T1000 (cell line): ENCODE results near the gene C20orf141.
"Not testable (repeated sequence)": the region's sequence is repeated elsewhere in the genome, so short reads cannot be mapped to it uniquely, and the experiment has no call there.

ENCODE experiments used
- DNase-seq: peaks from one replicate; lab custom pipeline; 2025; ENCODE audit warnings: mixed read lengths; lab: John Stamatoyannopoulos, UW

Gene C20orf141

DNA sequence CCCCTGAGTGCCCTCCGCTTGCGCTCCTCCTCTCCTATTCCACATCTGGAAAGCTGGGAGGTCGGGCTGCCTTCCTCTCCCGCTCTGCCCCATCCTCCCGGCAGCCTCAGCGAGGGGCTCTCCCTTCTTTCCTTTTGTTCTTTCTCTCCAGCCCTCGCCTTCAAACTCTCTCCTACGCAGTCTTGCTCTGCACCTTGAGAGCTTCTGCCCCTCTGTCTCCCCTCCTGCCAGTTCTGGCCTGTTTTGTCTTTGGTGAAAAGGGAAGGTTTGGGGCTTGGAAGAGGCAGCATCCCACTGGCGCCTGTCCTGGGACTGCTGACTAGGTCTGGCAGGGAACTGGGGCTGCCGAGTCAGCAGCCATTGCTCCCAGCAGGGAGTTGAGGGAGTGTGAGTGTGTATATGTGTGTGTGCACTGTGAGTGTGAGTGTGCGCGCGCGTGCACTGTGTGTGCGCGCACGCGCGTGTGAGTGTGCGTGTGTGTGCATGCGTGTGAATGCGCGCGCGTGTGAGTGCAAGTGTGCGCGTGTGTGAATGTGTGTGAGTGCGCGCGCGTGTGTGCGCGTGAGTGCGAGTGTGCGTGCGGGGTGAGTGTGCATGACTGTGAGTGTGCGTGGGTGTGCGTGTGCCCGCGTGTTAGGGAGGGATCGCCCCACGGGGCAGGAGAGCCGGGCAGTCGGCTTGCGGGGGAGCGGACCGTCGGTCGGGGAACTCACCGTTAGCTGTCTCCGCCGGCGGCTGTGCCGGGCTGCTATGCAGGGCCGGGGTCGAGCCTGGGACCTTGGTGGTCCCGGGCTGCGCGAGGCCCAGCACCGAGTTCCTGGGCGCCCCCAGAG is 14.9 kb upstream of the C20orf141 start:
- DNase-seq = no peak

DNA sequence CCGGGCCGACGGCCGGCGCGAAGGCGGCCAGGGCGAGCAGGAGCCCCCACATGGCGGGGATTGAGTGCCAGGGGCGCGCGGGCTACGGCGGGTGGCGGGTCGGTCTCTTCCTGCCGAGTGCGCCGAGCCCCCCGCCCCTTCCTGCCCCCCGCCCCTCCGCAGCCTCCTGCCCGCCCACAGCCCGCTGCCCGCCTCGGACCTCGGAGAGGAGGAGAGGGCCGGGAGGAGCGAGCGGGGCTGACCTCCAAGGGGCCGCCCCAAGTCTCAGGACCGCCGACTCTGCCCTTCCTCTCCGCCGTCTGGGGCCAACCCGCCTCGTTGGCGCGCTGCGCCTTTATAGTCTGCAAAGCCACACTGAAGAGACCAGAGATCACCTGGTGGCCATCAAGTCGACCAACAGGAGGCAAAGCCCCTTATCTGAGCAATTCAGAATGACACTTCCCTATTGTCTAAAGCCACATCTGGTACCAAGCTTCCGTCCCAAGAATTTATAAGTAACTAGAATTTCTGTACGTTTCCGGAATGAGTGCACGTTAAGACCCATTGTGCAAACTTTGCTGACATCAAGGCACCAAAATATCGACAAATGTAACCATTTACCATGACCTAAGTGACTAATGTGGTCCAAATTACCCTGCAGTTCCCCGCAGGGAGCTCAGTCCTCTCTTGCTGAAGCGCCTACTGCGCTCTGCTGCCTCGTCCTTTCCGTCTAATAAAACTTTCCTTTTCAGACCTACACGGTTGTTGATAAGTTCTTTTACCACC is 14.1 kb upstream of the C20orf141 start, which contains the start of gene CPXM1:
Gene CPXM1 (minus strand): TSS at position 107 of the 765 bp plus-strand sequence. CDS start 55 bp downstream, at position 52.
- DNase-seq = no peak

DNA sequence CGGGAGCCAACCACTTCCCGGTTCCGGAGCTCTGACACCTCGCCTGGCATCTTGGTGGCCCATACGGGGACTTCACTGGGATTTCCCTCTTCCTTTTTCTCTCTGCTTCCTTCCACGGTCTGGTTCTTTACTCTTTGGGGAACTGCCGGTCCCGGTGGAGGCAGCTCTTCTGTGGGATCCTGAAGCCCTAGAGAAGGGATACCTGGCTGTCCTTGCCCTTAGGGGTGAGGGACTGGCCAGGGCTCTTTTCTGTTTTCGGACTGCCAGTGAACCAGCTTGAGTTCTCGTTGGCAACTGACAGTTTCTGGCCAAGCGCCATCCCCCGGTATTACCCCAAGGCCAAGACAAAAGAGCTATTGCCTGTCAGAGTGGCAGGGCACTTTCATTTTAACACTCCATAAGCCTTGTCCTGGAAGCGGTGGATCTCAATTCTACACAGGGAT is 13.5 kb upstream of the C20orf141 start:
- no peak for DNase-seq

DNA sequence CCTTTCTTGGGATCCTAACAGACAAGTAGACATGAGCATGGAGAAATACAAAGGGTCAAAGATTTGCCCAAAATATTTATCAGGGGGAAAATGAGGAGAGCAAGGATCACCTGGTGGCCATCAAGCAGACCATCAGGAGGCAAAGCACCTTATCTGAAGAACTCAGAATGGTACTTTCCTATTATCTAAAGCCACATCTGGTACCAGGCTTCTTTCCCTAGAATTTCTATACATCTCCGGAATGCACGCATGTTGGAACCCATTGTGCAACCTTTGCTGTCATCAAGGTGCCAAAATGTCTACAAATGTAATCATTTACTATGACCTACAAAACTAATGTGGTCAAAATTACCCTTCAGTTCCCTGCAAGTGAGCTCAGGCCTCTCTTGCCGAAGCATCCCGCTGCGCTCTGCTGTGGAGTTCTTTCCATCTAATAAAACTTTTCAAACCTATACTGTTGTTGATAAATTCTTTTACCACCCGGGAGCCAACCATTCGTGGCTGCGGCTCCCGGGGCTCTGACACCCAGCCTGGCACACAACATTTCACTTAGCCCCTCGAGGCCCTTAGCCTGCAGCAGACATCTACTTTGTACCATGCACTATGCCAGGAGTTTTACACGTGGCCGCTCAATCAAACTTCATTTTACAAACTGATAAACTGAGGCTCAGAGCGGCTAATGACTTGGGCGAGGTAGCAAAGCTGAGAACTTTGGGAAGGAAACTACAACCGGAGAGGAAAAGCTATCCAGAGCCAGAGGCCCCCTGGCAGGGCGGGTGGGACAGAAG is 10.6 kb upstream of the C20orf141 start:
- DNase-seq = no peak

DNA sequence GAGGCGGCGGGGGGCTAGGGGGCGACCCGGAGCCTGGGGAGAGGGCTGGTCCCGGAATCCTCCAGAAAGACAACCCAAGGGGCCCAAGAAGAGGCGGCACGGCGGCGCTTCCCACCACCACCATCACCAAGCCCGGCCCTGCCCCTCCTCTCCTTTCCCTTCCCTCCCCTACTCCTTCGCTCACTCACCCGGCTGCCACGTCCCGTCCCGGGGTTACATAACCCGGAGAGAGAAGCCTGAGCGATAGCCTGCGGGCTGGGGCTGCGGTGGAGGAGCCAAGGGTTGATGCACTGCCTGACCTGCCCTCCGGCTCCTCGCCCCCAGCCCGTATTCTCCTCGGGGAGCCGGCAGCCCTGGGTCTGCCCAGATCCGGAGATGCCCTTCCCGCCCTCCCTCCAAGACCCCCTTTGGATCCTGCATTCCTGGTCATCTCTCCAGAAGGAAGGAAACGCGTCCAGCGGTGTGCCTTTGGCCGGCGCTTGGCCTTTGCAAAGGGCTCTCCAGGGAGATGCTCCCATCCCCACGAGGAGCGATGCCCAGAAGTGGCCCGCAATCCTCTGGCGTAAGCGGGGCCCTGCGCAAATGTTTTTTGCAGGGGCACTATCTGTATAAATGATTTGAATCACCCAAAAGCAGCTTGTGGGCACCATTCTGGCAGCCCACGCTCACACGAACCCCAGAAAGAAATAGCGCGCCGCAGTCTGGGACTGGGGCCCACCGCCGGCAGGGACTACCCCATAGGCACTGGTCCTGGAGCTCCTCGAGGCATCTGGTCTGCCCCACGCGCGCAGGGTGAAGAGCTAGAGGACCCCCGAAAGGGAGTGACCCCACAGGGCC is 9.7 kb upstream of the C20orf141 start:
- DNase-seq = no peak

DNA sequence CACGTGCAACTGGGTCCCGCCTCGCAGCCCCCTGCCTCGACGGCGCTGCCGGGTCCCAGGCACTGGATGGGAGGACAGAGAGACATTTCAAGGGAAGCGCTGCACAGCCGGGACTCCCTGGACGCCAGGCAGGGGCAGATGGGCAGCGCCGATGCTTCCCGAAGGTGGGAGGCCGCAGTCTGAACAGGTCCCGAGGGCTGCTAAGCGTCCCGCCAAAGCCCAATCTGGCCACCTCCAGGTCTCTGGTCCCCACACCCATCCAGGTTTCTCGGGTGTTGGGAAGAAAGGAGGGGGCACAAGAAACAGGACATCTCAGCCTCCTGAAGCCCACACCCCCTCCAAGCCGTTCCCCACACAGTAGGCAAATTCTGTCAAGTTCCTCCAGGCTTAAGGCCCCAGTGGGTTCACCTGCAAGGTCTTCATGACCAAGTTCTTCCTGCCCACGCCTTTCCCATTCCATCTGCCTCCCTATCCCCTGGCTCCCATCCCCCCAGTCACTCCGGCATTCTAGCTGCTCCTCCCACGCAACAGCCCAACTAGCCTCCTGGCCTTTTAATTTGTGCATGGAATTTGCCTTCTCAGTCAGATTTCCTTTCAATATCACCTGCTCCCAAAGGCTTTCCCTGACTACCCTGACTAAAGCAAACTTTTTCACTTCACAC is 9.0 kb upstream of the C20orf141 start:
- DNase-seq = no peak

DNA sequence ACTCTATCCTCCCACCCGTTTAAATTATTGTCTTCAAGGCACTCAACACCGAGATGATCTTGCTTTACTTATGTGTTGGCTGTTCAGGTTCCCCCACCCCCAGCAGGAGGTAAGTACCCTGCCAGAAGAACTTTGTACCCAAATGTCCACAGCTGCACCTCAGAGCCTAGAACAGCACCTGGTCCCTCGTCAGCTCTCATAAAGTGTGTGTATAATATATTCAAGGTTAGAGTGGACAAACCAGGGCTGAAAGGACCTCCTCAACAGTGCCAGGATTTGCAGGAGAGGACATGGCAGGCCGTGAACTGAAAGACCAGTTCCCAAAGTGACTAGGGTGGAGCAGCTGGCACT is 8.5 kb upstream of the C20orf141 start:
- no peak for DNase-seq

DNA sequence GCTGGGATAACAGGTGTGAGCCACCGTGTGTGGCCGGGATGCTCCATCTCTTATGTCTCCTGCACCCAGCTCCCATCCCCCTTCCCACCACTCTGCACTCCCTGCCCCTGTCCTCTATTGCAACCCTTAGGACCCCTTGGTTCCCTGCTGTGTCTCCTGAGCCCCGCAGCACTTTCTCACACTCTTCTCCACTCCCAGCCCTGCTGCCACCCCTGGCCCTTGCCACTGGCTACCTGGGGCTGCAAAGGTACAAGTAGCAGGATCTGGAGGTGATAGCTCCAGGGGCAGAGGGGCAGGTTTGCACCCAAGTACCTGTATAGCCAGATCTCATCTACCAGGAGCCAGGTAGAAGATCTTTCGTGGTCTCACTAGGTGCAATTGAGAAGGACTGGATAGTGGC is 7.8 kb upstream of the C20orf141 start:
- no peak for DNase-seq

DNA sequence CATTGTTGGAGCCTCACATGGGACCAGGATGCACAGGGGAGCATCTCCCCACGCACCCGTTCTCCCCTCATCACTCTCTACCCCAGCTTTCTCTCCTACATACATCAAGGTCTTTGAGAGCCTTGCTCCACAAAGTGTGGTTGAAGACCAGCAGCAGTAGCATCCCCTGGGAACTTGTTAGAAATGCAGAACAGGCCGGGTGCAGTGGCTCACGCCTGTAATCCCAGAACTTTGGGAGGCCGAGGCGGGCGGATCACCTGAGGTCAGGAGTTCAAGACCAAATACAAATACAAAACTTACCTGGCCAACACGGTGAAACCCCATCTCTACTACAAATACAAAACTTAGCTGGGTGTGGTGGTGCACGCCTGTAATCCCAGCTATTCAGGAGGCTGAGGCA is 6.9 kb upstream of the C20orf141 start:
- not testable (repeated sequence) for DNase-seq

DNA sequence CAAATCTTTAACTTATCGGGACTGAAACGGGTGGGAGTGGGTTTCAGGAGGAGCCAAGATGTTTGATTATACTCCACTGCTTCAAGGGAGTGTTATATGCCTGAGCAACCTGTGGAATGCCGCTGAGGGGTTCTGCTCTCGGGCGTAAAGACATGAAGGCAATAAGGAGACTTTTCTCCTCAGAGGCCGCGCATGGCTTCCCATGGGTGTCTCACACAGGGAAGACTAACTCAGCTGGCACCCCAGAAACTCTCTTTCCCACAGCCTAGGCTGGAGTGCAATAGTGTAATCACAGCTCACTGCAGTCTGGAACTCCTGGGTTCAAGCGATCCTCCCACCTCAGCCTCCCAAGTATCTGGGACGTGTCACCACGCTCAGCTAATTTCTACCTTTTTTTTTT is 5.1 kb upstream of the C20orf141 start:
- no peak for DNase-seq

DNA sequence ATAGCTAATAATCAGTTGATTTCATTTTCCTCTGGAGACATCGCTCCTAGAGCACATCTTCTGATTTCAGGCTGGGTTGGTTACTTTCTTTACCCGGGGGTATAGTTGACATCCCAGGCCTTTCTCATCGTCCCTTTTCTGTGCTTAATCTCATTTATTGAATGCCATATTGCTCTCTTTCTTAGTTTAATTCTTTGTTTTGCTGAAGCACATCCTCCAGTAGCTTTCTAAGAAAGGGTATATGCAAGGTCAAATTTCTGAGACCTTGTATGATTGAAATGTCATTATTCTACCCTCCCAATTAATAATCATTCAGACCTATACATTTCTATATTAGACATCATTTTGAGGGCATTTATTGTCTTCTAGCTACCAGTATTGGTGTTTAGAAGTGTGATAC is 2.6 kb upstream of the C20orf141 start:
- no peak for DNase-seq

DNA sequence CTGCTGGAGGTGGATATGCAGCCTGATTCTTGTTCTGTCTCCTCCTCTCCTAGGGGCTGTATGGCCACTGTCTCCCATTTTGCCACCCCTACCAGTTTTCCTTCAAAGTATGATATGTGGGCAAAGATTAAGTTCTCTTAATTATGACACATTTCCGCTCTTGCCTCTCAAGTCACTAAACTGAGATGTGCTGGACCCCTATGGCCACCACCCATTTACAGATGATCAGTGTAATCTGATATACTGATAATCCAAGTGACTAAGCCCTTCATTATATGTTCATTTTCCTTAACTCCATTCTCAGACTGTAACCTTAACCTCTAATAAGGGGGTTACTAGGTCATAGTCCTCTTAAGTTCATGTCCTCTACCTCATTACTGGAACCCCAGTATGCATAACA is 711 bp upstream of the C20orf141 start:
- DNase-seq = no peak

DNA sequence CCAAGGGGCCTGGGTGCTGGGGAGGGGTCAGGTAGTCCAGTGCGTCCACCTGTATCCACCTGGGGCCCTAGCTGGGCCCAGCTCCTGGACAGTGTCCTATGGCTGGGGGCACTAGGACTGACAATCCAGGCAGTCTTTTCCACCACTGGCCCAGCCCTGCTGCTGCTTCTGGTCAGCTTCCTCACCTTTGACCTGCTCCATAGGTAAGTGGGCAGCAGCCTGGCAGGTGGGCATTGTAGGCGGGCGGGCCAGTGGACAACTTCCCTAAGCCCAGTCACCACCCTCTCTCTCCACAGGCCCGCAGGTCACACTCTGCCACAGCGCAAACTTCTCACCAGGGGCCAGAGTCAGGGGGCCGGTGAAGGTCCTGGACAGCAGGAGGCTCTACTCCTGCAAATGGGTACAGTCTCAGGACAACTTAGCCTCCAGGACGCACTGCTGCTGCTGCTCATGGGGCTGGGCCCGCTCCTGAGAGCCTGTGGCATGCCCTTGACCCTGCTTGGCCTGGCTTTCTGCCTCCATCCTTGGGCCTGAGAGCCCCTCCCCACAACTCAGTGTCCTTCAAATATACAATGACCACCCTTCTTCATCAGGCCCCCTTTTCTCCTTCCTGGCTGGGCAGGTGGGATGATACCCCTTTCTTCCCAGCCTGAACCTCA is 584 bp downstream of the C20orf141 start:
- DNase-seq = no peak

DNA sequence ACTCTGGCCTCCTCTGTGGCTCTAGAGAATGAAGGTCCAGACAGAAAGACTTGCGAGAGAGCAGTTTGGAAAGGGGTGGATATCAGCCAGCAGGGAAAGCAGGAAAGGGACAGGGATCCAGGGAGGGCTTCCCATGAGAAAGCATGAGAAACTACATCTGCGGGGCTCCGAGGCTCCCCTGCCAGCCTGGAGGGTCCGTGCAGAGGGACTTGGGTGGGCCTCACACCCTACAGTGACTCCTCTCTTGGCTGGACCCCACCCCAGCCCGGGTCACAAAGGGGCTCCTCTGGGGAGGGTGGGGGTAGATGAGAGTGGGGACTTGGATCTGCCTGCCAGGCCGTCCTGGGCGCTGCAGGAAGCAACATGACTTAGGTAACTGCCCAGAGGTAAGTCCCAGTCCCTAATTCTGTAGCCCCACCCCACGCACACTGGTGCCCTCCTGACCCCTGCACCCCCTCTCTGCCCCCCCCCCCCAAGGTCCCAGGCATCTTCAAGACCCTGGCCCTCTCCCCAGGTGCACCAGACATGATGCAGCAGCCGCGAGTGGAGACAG is 1.3 kb downstream of the C20orf141 start, which contains the start of gene TMEM239:
Gene TMEM239 (plus strand): TSS at position 335 of the 553 bp plus-strand sequence. CDS start 191 bp downstream, at position 526.
- no peak for DNase-seq

DNA sequence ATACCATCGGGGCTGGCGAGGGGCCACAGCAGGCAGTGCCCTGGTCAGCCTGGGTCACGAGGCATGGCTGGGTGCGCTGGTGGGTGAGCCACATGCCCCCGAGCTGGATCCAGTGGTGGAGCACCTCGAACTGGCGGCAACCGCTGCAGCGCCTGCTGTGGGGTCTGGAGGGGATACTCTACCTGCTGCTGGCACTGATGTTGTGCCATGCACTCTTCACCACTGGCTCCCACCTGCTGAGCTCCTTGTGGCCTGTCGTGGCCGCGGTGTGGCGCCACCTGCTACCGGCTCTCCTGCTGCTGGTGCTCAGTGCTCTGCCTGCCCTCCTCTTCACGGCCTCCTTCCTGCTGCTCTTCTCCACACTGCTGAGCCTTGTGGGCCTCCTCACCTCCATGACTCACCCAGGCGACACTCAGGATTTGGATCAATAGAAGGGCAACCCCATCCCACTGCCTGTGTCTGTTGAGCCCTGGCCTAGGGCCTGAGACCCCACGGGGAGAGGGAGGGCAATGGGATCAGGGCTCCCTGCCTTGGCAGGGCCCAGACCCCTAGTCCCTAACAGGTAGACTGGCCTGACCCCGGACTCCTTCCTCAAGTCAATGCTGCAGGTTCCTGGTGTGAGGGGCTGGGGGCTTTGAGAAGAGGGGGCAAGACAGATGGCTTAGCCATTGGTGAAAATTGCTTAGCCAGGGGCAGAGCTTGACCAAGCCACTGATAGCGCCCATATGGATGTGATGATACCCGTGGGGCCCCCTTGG is 2.0 kb downstream of the C20orf141 start:
- no peak for DNase-seq

DNA sequence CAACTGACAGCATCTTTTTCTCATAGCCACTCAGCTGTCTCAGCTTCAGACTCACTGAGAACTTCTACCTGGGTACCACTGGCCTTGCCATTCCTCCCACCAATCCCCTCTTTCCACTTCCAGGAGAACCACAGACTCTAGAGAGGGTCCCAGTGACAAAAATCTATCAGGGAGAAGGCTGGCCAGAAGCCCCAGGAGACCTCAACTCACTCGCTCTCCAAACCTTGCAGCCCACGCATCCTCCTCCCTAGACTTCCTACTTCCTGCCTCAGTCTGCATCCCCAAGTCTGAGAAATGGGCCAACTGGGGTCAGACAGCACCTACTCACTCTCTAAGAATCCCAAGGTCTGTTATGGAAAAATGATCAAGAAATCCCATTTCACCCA is 2.5 kb downstream of the C20orf141 start:
- no peak for DNase-seq

DNA sequence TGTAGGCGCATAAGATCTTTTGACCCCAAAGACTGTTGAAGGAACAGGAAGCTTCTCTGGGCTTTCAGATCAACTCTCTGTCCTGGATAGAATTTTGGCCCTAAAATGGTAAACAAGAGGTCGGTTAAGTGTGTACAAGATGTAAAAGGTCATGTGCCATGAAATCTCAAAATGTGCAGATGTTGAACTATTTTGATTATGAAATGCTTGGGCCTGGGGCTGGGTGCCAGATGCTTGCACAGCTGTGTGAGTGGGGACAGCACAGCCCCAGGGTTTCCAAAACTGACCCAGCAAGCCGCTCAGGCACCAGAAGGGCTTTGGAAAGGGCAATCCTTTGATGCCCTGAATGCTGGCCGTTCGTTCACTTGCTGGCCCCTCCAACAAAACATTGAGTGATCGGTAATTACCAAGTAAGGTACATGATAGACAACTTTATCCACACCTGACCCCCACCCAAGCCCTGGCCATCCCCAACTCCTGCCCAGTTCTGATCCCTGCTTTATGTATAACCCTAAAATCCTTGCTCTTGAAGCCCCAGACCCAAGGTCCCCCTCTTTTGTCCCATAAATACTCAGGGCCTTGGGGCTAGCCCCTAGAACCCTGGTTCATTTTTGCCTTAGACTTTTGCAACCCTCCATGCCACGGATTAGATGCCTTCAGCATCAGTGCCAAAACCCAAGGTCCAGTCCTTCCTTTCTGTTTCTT is 3.3 kb downstream of the C20orf141 start:
- no peak for DNase-seq

DNA sequence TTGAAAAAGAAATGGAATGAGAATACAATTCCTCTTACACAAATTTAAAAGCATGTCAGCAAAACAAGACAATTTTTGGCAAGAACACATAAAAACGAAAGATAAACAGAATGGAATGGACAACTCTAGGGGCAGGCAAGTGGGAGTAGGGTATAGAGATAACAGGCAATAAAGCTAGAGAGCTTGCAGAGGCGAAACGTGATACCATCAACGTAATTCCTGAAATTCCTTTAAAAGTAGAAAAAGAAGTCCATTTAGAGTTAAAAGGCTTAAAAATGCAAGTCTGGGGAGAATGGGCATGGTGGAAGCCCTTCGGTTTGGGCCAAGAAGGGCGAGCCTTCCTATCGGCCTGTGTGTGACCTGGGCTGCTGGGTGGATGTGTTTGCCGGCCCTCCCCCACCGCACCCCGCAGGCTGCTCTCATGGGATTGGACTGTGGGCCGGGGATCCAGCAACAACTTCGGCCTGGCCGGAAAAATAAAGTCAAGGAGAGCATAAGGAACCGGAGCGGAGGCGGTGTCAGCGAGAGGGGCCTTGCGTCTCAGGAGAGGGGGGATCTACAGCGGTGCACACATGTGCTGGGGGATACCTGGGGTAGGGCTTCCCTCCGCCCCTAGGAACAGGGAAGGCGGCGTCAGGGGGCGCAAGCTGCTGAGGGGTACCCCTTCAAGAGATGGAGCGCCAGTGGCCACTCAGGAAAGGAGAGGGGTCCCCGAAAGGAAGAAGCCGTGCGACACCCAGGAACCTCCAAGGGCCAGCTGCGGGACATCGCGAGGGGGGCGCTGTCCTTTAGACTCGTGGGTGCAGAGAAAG is 5.5 kb downstream of the C20orf141 start:
- DNase-seq = no peak
